ENCODE results near the gene CPLANE2.

- TF ChIP-seq, protein P1, sequence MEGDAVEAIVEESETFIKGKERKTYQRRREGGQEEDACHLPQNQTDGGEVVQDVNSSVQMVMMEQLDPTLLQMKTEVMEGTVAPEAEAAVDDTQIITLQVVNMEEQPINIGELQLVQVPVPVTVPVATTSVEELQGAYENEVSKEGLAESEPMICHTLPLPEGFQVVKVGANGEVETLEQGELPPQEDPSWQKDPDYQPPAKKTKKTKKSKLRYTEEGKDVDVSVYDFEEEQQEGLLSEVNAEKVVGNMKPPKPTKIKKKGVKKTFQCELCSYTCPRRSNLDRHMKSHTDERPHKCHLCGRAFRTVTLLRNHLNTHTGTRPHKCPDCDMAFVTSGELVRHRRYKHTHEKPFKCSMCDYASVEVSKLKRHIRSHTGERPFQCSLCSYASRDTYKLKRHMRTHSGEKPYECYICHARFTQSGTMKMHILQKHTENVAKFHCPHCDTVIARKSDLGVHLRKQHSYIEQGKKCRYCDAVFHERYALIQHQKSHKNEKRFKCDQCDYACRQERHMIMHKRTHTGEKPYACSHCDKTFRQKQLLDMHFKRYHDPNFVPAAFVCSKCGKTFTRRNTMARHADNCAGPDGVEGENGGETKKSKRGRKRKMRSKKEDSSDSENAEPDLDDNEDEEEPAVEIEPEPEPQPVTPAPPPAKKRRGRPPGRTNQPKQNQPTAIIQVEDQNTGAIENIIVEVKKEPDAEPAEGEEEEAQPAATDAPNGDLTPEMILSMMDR (IDR thresholded peaks at IDR 0.05; ENCODE audit: insufficient read depth, low read length): no peak
- TF ChIP-seq POLR2AphosphoS5 (IDR thresholded peaks at IDR 0.05; ENCODE audit: low read depth) (peak; percentile 57; the same call in 1 of the 2 replicates), SPI1 (IDR thresholded peaks at IDR 0.05; ENCODE audit: borderline replicate concordance, low read depth) (no peak)
Measured at GRCh38 chr1:16236511-16237342, at the start of gene CPLANE2.
